ENCODE results near the gene ITFG1.

ITFG1 gene

GRCh38 chr16:47460711-47461597, at the start of gene ITFG1, which contains the start of gene PHKB:
Gene ITFG1 (minus strand): TSS chr16:47461063. CDS start chr16:47461045, 18 bp downstream.
Gene PHKB (plus strand): TSS chr16:47461331. CDS start chr16:47461351, 20 bp downstream.
- DNase-seq = peak; percentile 95 to 96

GRCh38 chr16:47507701-47508100, 46.8 kb upstream of the ITFG1 start:
- no peak for DNase-seq

- DNase-seq = no peak
Observed at GRCh38 chr16:47506800-47507199, 45.9 kb upstream of the ITFG1 start.

GRCh38 chr16:47504599-47504998, 43.7 kb upstream of the ITFG1 start:
- DNase-seq = no peak

- DNase-seq = no peak
Observed at GRCh38 chr16:47503936-47504335, 43.1 kb upstream of the ITFG1 start.

- DNase-seq = no peak
Observed at GRCh38 chr16:47499700-47500264, 38.9 kb upstream of the ITFG1 start.

- DNase-seq = no peak
Observed at GRCh38 chr16:47499080-47499699, 38.3 kb upstream of the ITFG1 start.

- DNase-seq = no peak
Observed at GRCh38 chr16:47493381-47494337, 32.8 kb upstream of the ITFG1 start.

GRCh38 chr16:47492428-47493377, 31.8 kb upstream of the ITFG1 start:
- peak in 1 of 2 donors; percentile 37 for DNase-seq

GRCh38 chr16:47492036-47492427, 31.2 kb upstream of the ITFG1 start:
- no peak for DNase-seq

- DNase-seq = no peak
Observed at GRCh38 chr16:47490471-47490870, 29.6 kb upstream of the ITFG1 start.

- no peak for DNase-seq
Observed at GRCh38 chr16:47488051-47488450, 27.2 kb upstream of the ITFG1 start.

GRCh38 chr16:47486856-47487255, 26.0 kb upstream of the ITFG1 start:
- DNase-seq = no peak

- DNase-seq = no peak
Observed at GRCh38 chr16:47483616-47484015, 22.8 kb upstream of the ITFG1 start.

- DNase-seq = no peak
Observed at GRCh38 chr16:47481698-47482374, 21.0 kb upstream of the ITFG1 start.

- DNase-seq = no peak
Observed at GRCh38 chr16:47480410-47480809, 19.5 kb upstream of the ITFG1 start.

GRCh38 chr16:47477679-47478078, 16.8 kb upstream of the ITFG1 start:
- no peak for DNase-seq

GRCh38 chr16:47476654-47477345, 15.9 kb upstream of the ITFG1 start:
- DNase-seq = no peak

GRCh38 chr16:47475786-47476185, 14.9 kb upstream of the ITFG1 start:
- DNase-seq = no peak

GRCh38 chr16:47473792-47474191, 12.9 kb upstream of the ITFG1 start:
- DNase-seq = no peak

Data from CD4-positive, alpha-beta T cell treated with Interleukin-1 beta for 1 hour (primary cell).